ENCODE results near the gene TTC13. TPM values are rescaled to one million over a fixed set of nuclear protein-coding genes. Genes with fewer than 3 reads are reported as not detected.

Gene TTC13
- total RNA-seq, 1 experiment from 2014 or later, result 4.4 TPM

Other genes starting within 250 kb of the TTC13 start
- 0.16 TPM in 1 of 3 replicates, not detected in the others for gene CAPN9, start 231.5 kb downstream of the TTC13 start, total RNA-seq (2021)
- gene C1orf198, start 110.3 kb downstream of the TTC13 start, total RNA-seq (2021), result 23.4 to 26.9 TPM (median 25.4 TPM) in 3 replicates
- gene ARV1, start 233 bp upstream of the TTC13 start, total RNA-seq (2021), result 9.1 to 9.7 TPM (median 9.5 TPM) in 3 replicates
- gene FAM89A, start 61.4 kb upstream of the TTC13 start, total RNA-seq (2021), result 2.0 to 2.4 TPM (median 2.2 TPM) in 3 replicates
- gene TRIM67, start 183.2 kb upstream of the TTC13 start, total RNA-seq (2021), result not detected in 3 replicates